ENCODE data around the gene TMEM63A. TPM values are rescaled to one million over a fixed set of nuclear protein-coding genes. Genes with fewer than 3 reads are reported as not detected.

TMEM63A gene
- total RNA-seq, 2 donors from 2014 or later = 16.0 to 19.0 TPM

DNA sequence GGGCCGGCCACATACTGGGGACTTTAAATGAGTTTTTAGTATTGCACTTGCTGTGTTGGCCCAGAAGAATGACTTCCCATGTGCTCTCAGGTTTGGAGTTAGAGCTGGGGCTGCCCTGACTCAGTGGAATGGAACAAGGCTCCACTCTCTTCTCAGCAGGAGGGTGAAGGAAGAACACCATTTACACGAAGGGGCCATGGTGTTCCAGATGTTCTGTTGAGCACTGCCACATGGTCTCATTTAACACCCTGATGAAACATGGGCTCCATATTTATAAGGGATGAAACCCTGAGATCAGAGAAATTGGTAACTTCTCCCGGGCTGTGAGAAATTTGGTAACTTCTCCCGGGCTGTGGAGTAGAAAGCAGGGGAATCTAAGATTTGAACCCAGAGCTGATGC is 36.1 kb upstream of the TMEM63A start:
- H3K27me3 ChIP-seq = no peaks in the 10 kb centered on the region
- DNase-seq (ENCODE audit: low spot score) = no peak
- H3K4me1 ChIP-seq = peaks cover 0 to 24% of the 10 kb centered on the region in 2 donors
- no peak overlapping the region for H3K27ac ChIP-seq
- TF ChIP-seq, protein P1, sequence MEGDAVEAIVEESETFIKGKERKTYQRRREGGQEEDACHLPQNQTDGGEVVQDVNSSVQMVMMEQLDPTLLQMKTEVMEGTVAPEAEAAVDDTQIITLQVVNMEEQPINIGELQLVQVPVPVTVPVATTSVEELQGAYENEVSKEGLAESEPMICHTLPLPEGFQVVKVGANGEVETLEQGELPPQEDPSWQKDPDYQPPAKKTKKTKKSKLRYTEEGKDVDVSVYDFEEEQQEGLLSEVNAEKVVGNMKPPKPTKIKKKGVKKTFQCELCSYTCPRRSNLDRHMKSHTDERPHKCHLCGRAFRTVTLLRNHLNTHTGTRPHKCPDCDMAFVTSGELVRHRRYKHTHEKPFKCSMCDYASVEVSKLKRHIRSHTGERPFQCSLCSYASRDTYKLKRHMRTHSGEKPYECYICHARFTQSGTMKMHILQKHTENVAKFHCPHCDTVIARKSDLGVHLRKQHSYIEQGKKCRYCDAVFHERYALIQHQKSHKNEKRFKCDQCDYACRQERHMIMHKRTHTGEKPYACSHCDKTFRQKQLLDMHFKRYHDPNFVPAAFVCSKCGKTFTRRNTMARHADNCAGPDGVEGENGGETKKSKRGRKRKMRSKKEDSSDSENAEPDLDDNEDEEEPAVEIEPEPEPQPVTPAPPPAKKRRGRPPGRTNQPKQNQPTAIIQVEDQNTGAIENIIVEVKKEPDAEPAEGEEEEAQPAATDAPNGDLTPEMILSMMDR (IDR thresholded peaks at IDR 0.05) = no peak
- no peak overlapping the region for H3K4me3 ChIP-seq
- peaks cover 29% of the 10 kb centered on the region for H3K36me3 ChIP-seq
- no peaks in the 10 kb centered on the region for H3K9me3 ChIP-seq

DNA sequence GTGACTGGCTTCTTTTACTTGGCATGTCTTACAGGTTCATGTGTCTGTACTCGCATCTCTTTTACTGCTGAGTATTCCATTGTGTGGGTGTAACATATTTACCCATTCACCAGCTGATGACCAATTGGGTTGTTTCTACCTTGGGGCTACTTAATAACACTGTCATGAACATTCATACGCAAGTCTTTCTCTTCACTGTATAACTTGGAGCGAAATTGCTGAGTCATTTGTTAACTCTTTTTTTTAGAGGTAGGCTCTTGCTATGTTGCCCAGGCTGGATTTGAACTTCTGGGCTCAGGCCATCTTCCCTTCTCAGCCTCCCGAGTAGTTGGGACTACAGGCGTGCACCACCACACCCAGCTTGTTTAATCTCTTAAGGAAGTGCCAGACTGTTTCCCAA is 35.4 kb upstream of the TMEM63A start:
- TF ChIP-seq, protein P1 (IDR thresholded peaks at IDR 0.05) = no peak
- H3K9me3 ChIP-seq = no peaks in the 10 kb centered on the region
- peaks cover 29% of the 10 kb centered on the region for H3K36me3 ChIP-seq
- no peak overlapping the region for H3K27ac ChIP-seq
- DNase-seq (ENCODE audit: low spot score) = no peak
- H3K4me1 ChIP-seq = peaks cover 0 to 17% of the 10 kb centered on the region in 2 donors
- H3K4me3 ChIP-seq = no peak overlapping the region
- H3K27me3 ChIP-seq = no peaks in the 10 kb centered on the region

DNA sequence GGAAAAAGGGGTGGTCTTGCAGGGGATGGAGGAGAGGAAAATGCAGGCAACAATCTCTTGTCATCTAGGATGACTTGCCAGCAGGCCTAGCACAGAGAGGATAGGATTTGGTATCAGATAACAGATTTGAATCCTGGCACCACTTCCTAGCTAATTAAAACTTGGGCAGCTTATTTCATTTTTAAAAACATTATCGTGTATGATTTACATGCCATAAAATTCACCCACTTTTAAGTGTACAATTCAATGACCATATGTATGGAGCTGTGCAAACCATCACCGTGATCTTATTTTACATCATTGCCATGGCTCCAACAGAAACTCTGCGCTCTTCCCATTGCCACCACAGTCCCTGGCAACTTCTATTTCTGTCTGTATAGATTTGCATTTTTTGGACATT is 34.9 kb upstream of the TMEM63A start:
- TF ChIP-seq, protein P1 (IDR thresholded peaks at IDR 0.05) = no peak
- no peaks in the 10 kb centered on the region for H3K27me3 ChIP-seq
- peaks cover 28% of the 10 kb centered on the region for H3K36me3 ChIP-seq

DNA sequence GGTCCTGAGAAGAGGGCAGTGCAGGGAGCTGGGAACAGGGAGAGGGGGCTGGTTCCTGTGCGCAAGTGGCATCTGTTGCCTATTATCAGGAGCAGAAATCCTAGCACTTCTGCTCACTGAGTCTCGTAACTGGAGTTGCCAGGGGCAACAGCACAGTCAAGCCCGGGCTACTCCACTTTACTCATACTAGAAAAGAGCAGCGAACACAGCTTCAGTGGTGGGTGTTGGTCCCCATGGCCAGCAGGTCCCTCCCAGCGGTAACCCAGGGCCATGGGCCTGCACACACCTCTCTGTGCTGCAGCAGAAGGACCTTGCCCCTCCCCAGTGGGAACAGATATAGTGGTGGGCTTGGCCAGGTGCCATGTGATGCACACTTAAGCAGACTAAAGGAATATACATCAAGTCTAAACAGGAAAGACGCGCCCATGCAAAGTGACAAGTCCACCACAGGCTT is 33.4 kb upstream of the TMEM63A start:
- DNase-seq (ENCODE audit: low spot score) = no peak
- Histone ChIP-seq H3K36me3 (peaks cover 13% of the 10 kb centered on the region), H3K27me3 (no peaks in the 10 kb centered on the region), H3K4me3 (no peak overlapping the region), H3K9me3 (no peaks in the 10 kb centered on the region), H3K4me1 (peaks cover 0 to 25% of the 10 kb centered on the region in 2 donors), H3K27ac (no peak overlapping the region)
- TF ChIP-seq, protein P1 (IDR thresholded peaks at IDR 0.05) = no peak

More for the DNA sequence above, 34.9 kb upstream of the TMEM63A start:
- H3K4me1 ChIP-seq = peaks cover 0 to 15% of the 10 kb centered on the region in 2 donors
- no peak for DNase-seq (ENCODE audit: low spot score)
- no peak overlapping the region for H3K27ac ChIP-seq
- no peak overlapping the region for H3K4me3 ChIP-seq
- H3K9me3 ChIP-seq = no peaks in the 10 kb centered on the region

DNA sequence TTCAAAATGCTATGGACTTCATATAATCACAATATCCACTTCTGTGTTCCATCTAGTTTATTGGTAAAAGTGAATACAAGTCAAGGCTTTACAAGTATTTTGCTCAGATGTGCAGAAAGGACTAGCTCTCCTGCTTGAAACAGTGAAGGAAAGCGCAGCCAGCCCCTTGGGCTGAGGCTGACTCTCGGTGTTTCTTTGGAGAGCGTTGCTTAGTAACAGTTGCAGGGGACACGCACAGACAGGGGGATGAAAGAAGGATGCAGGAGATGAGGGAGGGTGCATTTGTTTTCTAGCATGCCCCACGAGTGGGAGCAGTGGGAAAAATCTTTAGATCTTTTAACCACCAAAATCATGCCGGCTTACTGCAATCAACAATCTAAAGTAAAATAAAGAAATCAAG is 32.8 kb upstream of the TMEM63A start:
- Histone ChIP-seq H3K27me3 (no peaks in the 10 kb centered on the region), H3K27ac (no peak overlapping the region), H3K9me3 (no peaks in the 10 kb centered on the region), H3K4me1 (peaks cover 0 to 19% of the 10 kb centered on the region in 2 donors), H3K36me3 (peaks cover 7% of the 10 kb centered on the region), H3K4me3 (no peak overlapping the region)
- TF ChIP-seq, protein P1 (IDR thresholded peaks at IDR 0.05) = no peak
- no peak for DNase-seq (ENCODE audit: low spot score)

DNA sequence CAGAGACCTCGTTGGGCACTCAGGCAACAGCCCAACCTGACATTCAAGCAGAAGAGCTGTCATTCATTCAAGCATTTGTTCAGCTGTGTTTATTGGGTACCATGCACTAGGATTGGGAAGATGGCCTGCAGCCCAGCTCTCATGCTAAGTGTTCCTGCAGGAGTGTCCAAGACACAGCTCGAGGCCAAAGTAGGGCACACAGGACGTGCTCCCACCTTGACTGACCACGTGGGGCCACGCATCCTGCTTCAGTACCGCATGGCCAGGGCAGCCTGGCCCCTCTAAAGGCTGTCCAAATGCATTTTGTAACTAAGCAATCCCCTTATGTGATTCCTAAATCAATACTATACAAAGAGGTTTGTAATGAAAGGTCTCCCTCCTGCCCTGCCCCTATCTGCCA is 32.2 kb upstream of the TMEM63A start:
- H3K9me3 ChIP-seq = no peaks in the 10 kb centered on the region
- H3K4me1 ChIP-seq = peaks cover 0 to 13% of the 10 kb centered on the region in 2 donors
- TF ChIP-seq, protein P1 (IDR thresholded peaks at IDR 0.05) = no peak
- no peak overlapping the region for H3K4me3 ChIP-seq
- no peak for DNase-seq (ENCODE audit: low spot score)
- peaks cover 4% of the 10 kb centered on the region for H3K36me3 ChIP-seq
- no peaks in the 10 kb centered on the region for H3K27me3 ChIP-seq
- H3K27ac ChIP-seq = no peak overlapping the region
